Lower leg skin (tissue), 4 donors: ENCODE data around the gene TMEM30B. TPM values are rescaled to one million over a fixed set of nuclear protein-coding genes. Genes with fewer than 3 reads are reported as not detected.

Experiments
- DNase-seq, 2 donors: peaks; one replicate each; pipeline ENCODE4 v3.0.0-alpha.2; 2019; ENCODE audit warnings: low spot score in 2 of 2
- H3K4me3 ChIP-seq: fragments of 200-600 bp; sonication (generic); 2 replicates; pipeline ENCODE4 v1.5.1; 2017; ENCODE audit warnings: mild to moderate bottlenecking, low read depth; ENCODE audit not compliant: poor library complexity, severe bottlenecking
- POLR2A ChIP-seq, 2 donors: fragments of 450-650 bp; IDR thresholded peaks; one replicate each; pipeline ENCODE4 v1.6.1; 2016 to 2017; ENCODE audit warnings: antibody characterized with exemption in 2 of 2, mild to moderate bottlenecking in 1 of 2, moderate library complexity in 1 of 2
- WGBS, 2 donors: methylation state at CpG; one replicate each; pipeline ENCODE4 v1.1.5; 2018; 5-methylcytosine and 5-hydroxymethylcytosine counted together
- intact Hi-C: fragments of 100-400 bp; cut with DNase I; formaldehyde crosslinking; loops from one replicate; pipeline ENCODE4 v1.15.0; 2023; ENCODE audit warnings: low total_unique reads
- total RNA-seq, 4 donors: library from RNA; depleted of rRNA; stranded (reverse); fragments of >200 nt; gene quantifications; one replicate each; pipeline ENCODE4 v1.1.0, GENCODE V29; 2016
- TF ChIP-seq, protein P1 (sequence below), 3 donors: fragments of 450-650 bp; IDR thresholded peaks; one replicate each; pipeline ENCODE4 v1.5.1; 2016; ENCODE audit warnings: antibody characterized with exemption in 3 of 3, mild to moderate bottlenecking in 3 of 3, moderate library complexity in 2 of 3

The TMEM30B gene
- total RNA-seq, 4 donors from 2014 or later, result 25.1 to 43.6 (median 34.8) TPM

DNA sequence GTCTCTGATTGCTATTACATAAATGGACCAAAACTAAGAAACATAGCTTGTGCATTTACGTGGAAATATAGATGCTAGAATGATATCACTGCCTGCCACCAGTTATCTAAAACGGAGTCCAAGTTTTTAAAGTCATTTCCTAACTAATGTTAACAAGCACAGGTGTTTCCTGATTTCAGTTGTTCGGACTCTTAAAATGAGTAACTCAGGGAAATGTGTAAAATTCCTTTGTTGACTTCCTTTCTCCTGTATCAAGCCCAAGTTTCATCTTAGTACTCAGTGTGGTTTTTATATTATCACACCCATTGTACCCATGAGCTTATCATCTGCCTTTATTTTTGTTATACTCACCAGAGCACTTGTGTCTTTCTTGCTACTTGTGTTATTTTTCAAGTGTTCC lies 27.1 kb upstream of the TMEM30B start:
- WGBS, 2 donors, result 43 to 50% methylated on average over 3 of the region's 3 CpGs
- TF ChIP-seq, protein P1, sequence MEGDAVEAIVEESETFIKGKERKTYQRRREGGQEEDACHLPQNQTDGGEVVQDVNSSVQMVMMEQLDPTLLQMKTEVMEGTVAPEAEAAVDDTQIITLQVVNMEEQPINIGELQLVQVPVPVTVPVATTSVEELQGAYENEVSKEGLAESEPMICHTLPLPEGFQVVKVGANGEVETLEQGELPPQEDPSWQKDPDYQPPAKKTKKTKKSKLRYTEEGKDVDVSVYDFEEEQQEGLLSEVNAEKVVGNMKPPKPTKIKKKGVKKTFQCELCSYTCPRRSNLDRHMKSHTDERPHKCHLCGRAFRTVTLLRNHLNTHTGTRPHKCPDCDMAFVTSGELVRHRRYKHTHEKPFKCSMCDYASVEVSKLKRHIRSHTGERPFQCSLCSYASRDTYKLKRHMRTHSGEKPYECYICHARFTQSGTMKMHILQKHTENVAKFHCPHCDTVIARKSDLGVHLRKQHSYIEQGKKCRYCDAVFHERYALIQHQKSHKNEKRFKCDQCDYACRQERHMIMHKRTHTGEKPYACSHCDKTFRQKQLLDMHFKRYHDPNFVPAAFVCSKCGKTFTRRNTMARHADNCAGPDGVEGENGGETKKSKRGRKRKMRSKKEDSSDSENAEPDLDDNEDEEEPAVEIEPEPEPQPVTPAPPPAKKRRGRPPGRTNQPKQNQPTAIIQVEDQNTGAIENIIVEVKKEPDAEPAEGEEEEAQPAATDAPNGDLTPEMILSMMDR (IDR thresholded peaks at IDR 0.05), result no peak
- TF ChIP-seq POLR2A (IDR thresholded peaks at IDR 0.05), result no peak
- H3K4me3 ChIP-seq, result no peak overlapping the region
- DNase-seq, result no peak
- intact Hi-C loops, result no loop called here

DNA sequence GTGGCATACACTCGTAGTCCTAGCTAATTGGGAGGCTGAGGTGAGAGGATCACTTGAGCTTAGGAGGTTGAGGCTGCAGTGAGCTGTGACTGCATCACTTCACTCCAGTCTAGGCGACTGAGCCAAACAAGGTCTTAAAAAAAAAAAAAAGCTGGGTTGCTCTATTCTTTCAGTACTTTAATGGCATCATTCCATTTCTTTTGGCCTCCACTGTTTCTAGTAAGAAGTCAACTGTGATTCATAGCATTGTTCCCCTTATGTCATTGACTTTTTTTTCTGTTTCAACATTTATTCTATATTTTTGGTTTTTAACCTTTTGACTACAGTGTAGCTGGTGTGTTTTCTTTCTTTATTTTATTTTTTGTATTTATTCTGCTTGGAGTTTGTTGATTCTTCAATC lies 23.6 kb upstream of the TMEM30B start:
- no peak overlapping the region for H3K4me3 ChIP-seq
- WGBS, 2 donors, result 93 to 96% methylated on average over 2 of the region's 2 CpGs
- DNase-seq, result no peak
- intact Hi-C loops, result no loop called here
- no peak for TF ChIP-seq POLR2A (IDR thresholded peaks at IDR 0.05)
- TF ChIP-seq, protein P1 (IDR thresholded peaks at IDR 0.05), result no peak

DNA sequence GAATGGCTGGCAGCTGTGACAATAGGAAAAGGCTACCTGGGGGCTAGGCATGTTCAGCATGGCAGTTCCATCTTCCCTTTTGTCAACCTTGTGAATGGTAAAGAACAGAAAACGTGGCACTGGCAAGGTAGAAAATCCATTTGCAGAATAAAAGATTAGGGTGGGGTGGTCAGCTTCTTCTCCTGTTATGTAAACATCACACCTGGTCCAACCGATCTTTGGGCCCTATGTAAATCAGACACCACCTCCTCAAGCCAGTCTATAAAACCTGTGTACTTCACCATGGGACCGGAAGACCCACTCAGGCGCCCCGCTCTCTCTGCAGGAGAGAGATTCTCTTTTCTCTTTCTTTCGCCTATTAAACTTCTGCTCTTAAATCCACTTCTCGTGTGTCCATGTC lies 19.6 kb upstream of the TMEM30B start:
- WGBS, 2 donors, result 91 to 92% methylated on average over 7 of the region's 7 CpGs
- no peak for DNase-seq
- intact Hi-C loops, result no loop called here
- H3K4me3 ChIP-seq, result no peak overlapping the region
- no peak for TF ChIP-seq POLR2A (IDR thresholded peaks at IDR 0.05)
- TF ChIP-seq, protein P1 (IDR thresholded peaks at IDR 0.05), result no peak

DNA sequence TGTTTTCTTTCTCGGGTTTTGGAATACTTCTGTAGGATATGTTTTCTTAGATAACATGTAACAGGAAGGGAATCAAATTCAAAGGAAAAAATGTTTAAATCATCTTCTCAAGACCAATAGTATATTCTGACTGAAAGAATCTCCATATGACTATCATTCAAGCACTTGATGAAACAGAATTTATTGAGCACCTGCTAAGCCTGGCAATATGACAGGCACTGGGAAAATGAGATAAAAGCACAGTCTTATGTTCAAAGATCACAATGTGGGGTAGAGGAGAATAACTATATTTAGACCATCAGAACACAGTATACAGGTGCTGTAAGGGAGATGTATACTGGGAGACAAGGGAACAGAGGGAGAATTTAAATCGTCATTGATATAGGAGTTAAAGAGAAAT lies 19.1 kb upstream of the TMEM30B start:
- WGBS, 2 donors, result 37 to 42% methylated on average over 2 of the region's 2 CpGs
- DNase-seq, result no peak
- TF ChIP-seq, protein P1 (IDR thresholded peaks at IDR 0.05), result no peak
- no peak for TF ChIP-seq POLR2A (IDR thresholded peaks at IDR 0.05)
- intact Hi-C loops, result no loop called here
- H3K4me3 ChIP-seq, result no peak overlapping the region

DNA sequence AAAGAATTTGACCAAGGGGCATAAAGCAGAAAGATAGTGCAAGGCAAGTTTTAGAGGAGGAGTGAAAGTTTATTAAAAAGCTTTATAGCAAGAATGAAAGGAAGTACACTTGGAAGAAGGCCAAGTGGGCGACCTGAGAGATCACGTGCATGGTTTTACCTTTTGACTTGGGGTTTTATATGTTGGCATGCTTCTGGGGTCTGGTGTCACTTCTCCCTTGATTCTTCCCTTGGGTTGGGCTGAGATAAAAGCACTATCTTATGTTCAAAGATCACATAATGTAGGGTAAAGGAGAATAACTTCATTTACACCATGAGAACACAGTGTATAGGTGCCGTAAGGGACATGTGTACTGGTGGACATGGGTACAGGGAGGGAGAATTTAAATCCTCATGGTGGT lies 17.7 kb upstream of the TMEM30B start:
- 44 to 50% methylated on average over 3 of the region's 3 CpGs for WGBS, 2 donors
- no peak for DNase-seq
- TF ChIP-seq, protein P1 (IDR thresholded peaks at IDR 0.05), result no peak
- no peak for TF ChIP-seq POLR2A (IDR thresholded peaks at IDR 0.05)
- intact Hi-C loops, result loop anchor here (10.0 kb wide), 1 partner anchor 156 kb away; no protein-coding TSS in a partner anchor
- no peak overlapping the region for H3K4me3 ChIP-seq

DNA sequence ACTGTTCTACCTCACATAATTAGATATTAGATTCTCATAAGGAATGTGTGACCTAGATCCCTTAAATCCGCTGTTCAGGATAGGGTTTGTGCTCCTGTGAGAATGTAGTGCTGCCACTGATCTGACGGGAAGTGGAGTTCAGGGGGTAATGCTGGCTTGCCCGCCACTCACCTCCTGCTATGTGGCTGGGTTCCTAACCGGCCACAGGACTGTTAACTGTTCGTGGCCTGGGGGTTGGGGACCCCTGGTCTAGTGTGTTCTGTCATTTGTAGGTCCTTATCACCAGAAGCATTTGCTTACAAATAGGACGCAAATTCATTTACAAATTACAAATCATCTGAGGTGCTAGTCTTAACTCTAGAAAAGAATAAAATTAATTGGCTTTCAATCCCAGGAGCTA lies 16.4 kb upstream of the TMEM30B start:
- DNase-seq, result no peak
- no peak overlapping the region for H3K4me3 ChIP-seq
- intact Hi-C loops, result loop anchor here (10.0 kb wide), 1 partner anchor 157 kb away; no protein-coding TSS in a partner anchor
- 82 to 87% methylated on average over 6 of the region's 6 CpGs for WGBS, 2 donors
- TF ChIP-seq, protein P1 (IDR thresholded peaks at IDR 0.05), result no peak
- TF ChIP-seq POLR2A (IDR thresholded peaks at IDR 0.05), result no peak
